SK-N-SH treated with all-trans-retinoic acid at 6 μM for 48 hours (cell line): Measurements from ENCODE around the gene LPP.
"Not testable (repeated sequence)": the region's sequence is repeated elsewhere in the genome, so short reads cannot be mapped to it uniquely, and the experiment has no call there.

Experiments used
- ATAC-seq: fragments of 200-7000 bp; cut with Tn5 transposase; 3 replicates; pipeline ENCODE4 v1.9.1; 2020; ENCODE audit warnings: mild to moderate bottlenecking, moderate library complexity
- ARNTL ChIP-seq: fragments of 450-650 bp; formaldehyde crosslinking; IDR thresholded peaks from 2 replicates; pipeline ENCODE4 v1.5.0; 2020; ENCODE audit warnings: low read depth, mild to moderate bottlenecking, moderate library complexity, borderline replicate concordance
- BACH2 ChIP-seq: fragments of 250-450 bp; sonication (Bioruptor Pico); IDR thresholded peaks from 2 replicates; pipeline ENCODE4 v1.9.0; 2021; ENCODE audit warnings: mild to moderate bottlenecking, borderline replicate concordance
- ESRRG ChIP-seq: fragments of 250-450 bp; sonication (Bioruptor Pico); IDR thresholded peaks from 2 replicates; pipeline ENCODE4 v1.6.1; 2021; ENCODE audit warnings: mild to moderate bottlenecking
- GLIS3 ChIP-seq: fragments of 250-450 bp; sonication (Bioruptor Pico); IDR thresholded peaks from 2 replicates; pipeline ENCODE4 v1.5.0; 2020; ENCODE audit warnings: mild to moderate bottlenecking, moderate library complexity
- ISL1 ChIP-seq: fragments of 250-450 bp; sonication (Bioruptor Pico); IDR thresholded peaks from 2 replicates; pipeline ENCODE4 v2.1.2; 2022; ENCODE audit warnings: mild to moderate bottlenecking, moderate library complexity
- OSR1 ChIP-seq: fragments of 250-450 bp; sonication (Bioruptor Pico); IDR thresholded peaks from 2 replicates; pipeline ENCODE4 v1.8.0; 2022; ENCODE audit warnings: moderate library complexity, mild to moderate bottlenecking, inconsistent platforms
- PPARA ChIP-seq: fragments of 250-450 bp; sonication (Bioruptor Pico); IDR thresholded peaks from 2 replicates; pipeline ENCODE4 v1.5.0; 2020; ENCODE audit warnings: mild to moderate bottlenecking, borderline replicate concordance
- RARB ChIP-seq: fragments of 250-450 bp; sonication (Bioruptor Pico); IDR thresholded peaks from 2 replicates; pipeline ENCODE4 v1.8.0; 2021; ENCODE audit warnings: mild to moderate bottlenecking, moderate library complexity
- SNAI2 ChIP-seq: fragments of 250-450 bp; sonication (Bioruptor Pico); IDR thresholded peaks from 2 replicates; pipeline ENCODE4 v1.5.0; 2020; ENCODE audit warnings: mild to moderate bottlenecking, moderate library complexity
- TCF4 ChIP-seq: fragments of 250-450 bp; sonication (Bioruptor Pico); IDR thresholded peaks from 2 replicates; pipeline ENCODE4 v1.8.0; 2021; ENCODE audit warnings: mild to moderate bottlenecking, moderate library complexity, borderline replicate concordance
- TOX ChIP-seq: fragments of 250-450 bp; sonication (Bioruptor Pico); IDR thresholded peaks from 2 replicates; pipeline ENCODE4 v1.8.0; 2021; ENCODE audit warnings: mild to moderate bottlenecking, moderate library complexity, borderline replicate concordance
- ZC3H10 ChIP-seq: fragments of 250-450 bp; sonication (Bioruptor Pico); IDR thresholded peaks from 2 replicates; pipeline ENCODE4 v1.5.1; 2021; ENCODE audit warnings: mild to moderate bottlenecking, moderate library complexity
- ZFP3 ChIP-seq: fragments of 250-450 bp; sonication (Bioruptor Pico); IDR thresholded peaks from 2 replicates; pipeline ENCODE4 v1.5.0; 2020; ENCODE audit warnings: mild to moderate bottlenecking, moderate library complexity
- ZFP30 ChIP-seq: fragments of 450-650 bp; formaldehyde crosslinking; IDR thresholded peaks from 2 replicates; pipeline ENCODE4 v1.5.0; 2022; ENCODE audit warnings: mild to moderate bottlenecking, moderate library complexity
- ZNF565 ChIP-seq: fragments of 450-650 bp; formaldehyde crosslinking; conservative IDR thresholded peaks from 2 replicates; pipeline ENCODE4 v1.5.0; 2020; ENCODE audit warnings: low read depth, mild to moderate bottlenecking, moderate library complexity
- ZNF70 ChIP-seq: fragments of 450-650 bp; formaldehyde crosslinking; IDR thresholded peaks from 2 replicates; pipeline ENCODE4 v1.5.0; 2020; ENCODE audit warnings: mild to moderate bottlenecking, moderate library complexity
- ZNF8 ChIP-seq: fragments of 450-650 bp; formaldehyde crosslinking; IDR thresholded peaks from 2 replicates; pipeline ENCODE4 v1.5.0; 2020; ENCODE audit warnings: mild to moderate bottlenecking, moderate library complexity
- TF ChIP-seq, protein P1 (sequence below): fragments of 250-450 bp; sonication (Bioruptor Pico); IDR thresholded peaks from 2 replicates; pipeline ENCODE4 v1.5.1; 2021; ENCODE audit warnings: mild to moderate bottlenecking, moderate library complexity
- TF ChIP-seq, protein P2 (sequence below): fragments of 250-450 bp; sonication (Bioruptor Pico); IDR thresholded peaks from 2 replicates; pipeline ENCODE4 v1.5.1; 2020; ENCODE audit warnings: low read depth, mild to moderate bottlenecking, moderate library complexity
- TF ChIP-seq, protein P3 (sequence below): fragments of 250-450 bp; sonication (Bioruptor Pico); IDR thresholded peaks from 2 replicates; pipeline ENCODE4 v1.8.0; 2021; ENCODE audit warnings: low read depth, mild to moderate bottlenecking, moderate library complexity, borderline replicate concordance
- TF ChIP-seq, protein P4 (sequence below): fragments of 250-450 bp; sonication (Bioruptor Pico); IDR thresholded peaks from 2 replicates; pipeline ENCODE4 v1.5.0; 2020; ENCODE audit warnings: mild to moderate bottlenecking, moderate library complexity
- TF ChIP-seq, protein P5 (sequence below): fragments of 250-450 bp; sonication (Bioruptor Pico); IDR thresholded peaks from 2 replicates; pipeline ENCODE4 v1.8.0; 2020; ENCODE audit warnings: mild to moderate bottlenecking, moderate library complexity, borderline replicate concordance

LPP gene

DNA sequence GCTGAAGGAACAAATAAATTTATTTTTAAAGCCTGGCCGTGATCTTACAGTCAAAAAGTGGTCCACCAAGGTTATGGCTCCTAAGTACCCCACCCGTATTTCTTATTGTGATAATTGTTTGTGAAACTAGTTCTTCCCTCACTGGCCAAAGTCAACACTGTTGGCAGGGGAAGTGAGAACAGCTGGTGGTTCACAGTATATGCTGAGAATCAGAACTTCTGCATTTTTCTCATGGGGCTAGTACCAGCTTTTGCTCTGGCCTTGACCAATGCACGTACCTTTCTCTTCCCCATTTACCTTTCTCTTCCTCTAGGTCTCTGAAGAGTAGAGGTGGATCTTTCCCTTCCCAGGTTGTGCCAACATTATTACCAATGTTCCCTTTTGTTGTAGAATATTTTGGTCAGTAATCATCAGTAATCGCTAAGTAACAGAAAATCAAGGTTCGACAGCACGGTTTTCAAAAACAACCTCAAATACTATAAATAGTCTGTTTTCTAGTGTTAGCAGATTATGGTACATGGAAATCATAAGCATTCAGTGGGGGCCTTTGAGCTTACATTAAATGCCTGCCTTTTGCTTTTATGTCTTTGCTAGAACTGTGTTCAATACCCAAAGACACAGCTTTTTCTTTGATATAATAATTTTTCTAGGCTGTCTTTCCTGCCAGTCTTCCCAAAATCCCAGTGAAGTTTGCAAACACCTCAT, 268.0 kb downstream of the LPP start:
- peak; percentile 43 for ATAC-seq
- no peak for TF ChIP-seq RARB (CRISPR knock-in tag)
- TF ChIP-seq ZNF8 (CRISPR knock-in tag), result no peak
- TF ChIP-seq ZNF565, result no peak
- no peak for TF ChIP-seq PPARA (CRISPR knock-in tag)
- no peak for TF ChIP-seq TCF4 (CRISPR knock-in tag)
- no peak for TF ChIP-seq ZNF70 (CRISPR knock-in tag)
- TF ChIP-seq ISL1 (CRISPR knock-in tag), result no peak
- TF ChIP-seq, protein P1, sequence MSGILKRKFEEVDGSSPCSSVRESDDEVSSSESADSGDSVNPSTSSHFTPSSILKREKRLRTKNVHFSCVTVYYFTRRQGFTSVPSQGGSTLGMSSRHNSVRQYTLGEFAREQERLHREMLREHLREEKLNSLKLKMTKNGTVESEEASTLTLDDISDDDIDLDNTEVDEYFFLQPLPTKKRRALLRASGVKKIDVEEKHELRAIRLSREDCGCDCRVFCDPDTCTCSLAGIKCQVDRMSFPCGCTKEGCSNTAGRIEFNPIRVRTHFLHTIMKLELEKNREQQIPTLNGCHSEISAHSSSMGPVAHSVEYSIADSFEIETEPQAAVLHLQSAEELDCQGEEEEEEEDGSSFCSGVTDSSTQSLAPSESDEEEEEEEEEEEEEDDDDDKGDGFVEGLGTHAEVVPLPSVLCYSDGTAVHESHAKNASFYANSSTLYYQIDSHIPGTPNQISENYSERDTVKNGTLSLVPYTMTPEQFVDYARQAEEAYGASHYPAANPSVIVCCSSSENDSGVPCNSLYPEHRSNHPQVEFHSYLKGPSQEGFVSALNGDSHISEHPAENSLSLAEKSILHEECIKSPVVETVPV (CRISPR knock-in tag), result no peak
- TF ChIP-seq BACH2 (CRISPR knock-in tag), result no peak
- TF ChIP-seq SNAI2, result no peak
- TF ChIP-seq, protein P2, sequence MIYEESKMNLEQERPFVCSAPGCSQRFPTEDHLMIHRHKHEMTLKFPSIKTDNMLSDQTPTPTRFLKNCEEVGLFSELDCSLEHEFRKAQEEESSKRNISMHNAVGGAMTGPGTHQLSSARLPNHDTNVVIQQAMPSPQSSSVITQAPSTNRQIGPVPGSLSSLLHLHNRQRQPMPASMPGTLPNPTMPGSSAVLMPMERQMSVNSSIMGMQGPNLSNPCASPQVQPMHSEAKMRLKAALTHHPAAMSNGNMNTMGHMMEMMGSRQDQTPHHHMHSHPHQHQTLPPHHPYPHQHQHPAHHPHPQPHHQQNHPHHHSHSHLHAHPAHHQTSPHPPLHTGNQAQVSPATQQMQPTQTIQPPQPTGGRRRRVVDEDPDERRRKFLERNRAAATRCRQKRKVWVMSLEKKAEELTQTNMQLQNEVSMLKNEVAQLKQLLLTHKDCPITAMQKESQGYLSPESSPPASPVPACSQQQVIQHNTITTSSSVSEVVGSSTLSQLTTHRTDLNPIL, result no peak
- no peak for TF ChIP-seq ZFP3 (CRISPR knock-in tag)
- TF ChIP-seq TOX (CRISPR knock-in tag), result no peak
- no peak for TF ChIP-seq ZFP30 (CRISPR knock-in tag)
- no peak for TF ChIP-seq ARNTL
- TF ChIP-seq, protein P3, sequence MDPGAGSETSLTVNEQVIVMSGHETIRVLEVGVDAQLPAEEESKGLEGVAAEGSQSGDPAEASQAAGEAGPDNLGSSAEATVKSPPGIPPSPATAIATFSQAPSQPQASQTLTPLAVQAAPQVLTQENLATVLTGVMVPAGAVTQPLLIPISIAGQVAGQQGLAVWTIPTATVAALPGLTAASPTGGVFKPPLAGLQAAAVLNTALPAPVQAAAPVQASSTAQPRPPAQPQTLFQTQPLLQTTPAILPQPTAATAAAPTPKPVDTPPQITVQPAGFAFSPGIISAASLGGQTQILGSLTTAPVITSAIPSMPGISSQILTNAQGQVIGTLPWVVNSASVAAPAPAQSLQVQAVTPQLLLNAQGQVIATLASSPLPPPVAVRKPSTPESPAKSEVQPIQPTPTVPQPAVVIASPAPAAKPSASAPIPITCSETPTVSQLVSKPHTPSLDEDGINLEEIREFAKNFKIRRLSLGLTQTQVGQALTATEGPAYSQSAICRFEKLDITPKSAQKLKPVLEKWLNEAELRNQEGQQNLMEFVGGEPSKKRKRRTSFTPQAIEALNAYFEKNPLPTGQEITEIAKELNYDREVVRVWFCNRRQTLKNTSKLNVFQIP, result no peak
- TF ChIP-seq, all 23 proteins: peak for 0

DNA sequence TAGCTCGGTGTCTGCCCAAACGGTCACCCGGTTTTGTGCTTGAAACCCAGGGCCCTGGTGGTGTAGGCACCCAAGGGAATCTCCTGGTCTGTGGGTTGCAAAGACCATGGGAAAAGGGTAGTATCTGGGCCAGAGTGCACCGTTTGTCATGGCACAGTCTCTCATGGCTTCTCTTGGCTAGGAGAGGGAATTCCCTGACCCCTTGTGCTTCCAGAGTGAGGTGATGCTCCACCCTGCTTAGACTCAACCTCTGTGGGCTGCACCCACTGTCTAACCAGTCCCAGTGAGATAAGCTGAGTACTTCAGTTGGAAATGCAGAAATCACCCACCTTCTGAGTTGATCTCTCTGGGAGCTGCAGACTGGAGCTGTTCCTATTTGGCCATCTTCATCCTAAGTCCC, 274.0 kb downstream of the LPP start:
- ATAC-seq, result not testable (repeated sequence)

DNA sequence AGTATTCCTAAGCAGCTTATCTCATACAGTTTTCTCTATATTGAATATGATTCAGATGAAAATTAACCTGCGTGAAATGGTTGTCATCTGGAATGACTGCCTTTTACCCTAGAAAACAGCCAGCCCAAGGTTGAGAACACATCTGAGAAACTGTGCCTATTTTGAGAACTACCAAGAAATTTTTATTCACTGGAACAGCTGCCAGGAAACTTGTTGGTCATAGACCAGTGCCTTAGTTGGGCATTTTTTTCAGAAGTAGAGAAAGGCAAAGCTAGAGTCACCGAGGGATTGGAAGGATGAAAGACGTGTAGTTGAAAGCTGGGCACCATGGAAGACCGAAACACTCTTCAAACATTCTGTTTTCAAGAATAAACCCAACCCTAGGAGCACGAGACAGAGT, 277.1 kb downstream of the LPP start:
- TF ChIP-seq GLIS3 (CRISPR knock-in tag) (no peak), ZC3H10 (CRISPR knock-in tag) (no peak), ARNTL (no peak), ZNF70 (CRISPR knock-in tag) (no peak), ESRRG (CRISPR knock-in tag) (no peak), PPARA (CRISPR knock-in tag) (no peak)
- TF ChIP-seq, protein P3, result no peak
- ATAC-seq, result no peak

DNA sequence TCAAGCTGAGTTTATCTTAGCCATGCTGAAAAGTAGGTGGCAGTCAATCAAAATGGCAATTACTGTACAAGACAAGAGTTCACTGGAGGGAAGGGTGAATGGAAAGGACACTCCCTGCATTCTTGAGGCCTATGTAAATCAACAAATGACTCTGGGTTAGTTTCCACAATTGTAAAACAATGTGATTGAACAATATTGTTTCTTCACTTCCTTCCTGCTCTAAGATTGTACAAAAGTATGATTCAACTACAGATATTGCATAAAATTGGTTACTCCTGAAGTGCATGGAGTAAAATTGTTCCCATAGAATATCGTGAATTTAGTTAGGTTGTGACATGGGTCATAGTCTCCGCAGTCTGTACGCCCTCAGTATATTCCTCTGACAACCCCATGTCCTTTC, 277.6 kb downstream of the LPP start:
- no peak for ATAC-seq
- TF ChIP-seq, protein P4, sequence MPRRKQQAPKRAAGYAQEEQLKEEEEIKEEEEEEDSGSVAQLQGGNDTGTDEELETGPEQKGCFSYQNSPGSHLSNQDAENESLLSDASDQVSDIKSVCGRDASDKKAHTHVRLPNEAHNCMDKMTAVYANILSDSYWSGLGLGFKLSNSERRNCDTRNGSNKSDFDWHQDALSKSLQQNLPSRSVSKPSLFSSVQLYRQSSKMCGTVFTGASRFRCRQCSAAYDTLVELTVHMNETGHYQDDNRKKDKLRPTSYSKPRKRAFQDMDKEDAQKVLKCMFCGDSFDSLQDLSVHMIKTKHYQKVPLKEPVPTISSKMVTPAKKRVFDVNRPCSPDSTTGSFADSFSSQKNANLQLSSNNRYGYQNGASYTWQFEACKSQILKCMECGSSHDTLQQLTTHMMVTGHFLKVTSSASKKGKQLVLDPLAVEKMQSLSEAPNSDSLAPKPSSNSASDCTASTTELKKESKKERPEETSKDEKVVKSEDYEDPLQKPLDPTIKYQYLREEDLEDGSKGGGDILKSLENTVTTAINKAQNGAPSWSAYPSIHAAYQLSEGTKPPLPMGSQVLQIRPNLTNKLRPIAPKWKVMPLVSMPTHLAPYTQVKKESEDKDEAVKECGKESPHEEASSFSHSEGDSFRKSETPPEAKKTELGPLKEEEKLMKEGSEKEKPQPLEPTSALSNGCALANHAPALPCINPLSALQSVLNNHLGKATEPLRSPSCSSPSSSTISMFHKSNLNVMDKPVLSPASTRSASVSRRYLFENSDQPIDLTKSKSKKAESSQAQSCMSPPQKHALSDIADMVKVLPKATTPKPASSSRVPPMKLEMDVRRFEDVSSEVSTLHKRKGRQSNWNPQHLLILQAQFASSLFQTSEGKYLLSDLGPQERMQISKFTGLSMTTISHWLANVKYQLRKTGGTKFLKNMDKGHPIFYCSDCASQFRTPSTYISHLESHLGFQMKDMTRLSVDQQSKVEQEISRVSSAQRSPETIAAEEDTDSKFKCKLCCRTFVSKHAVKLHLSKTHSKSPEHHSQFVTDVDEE (CRISPR knock-in tag), result no peak
- TF ChIP-seq ZFP3 (CRISPR knock-in tag) (no peak), ZNF70 (CRISPR knock-in tag) (no peak), OSR1 (CRISPR knock-in tag) (no peak), ZFP30 (CRISPR knock-in tag) (no peak), SNAI2 (no peak), ZC3H10 (CRISPR knock-in tag) (no peak), BACH2 (CRISPR knock-in tag) (no peak), ESRRG (CRISPR knock-in tag) (no peak), GLIS3 (CRISPR knock-in tag) (no peak)
- TF ChIP-seq, protein P5, sequence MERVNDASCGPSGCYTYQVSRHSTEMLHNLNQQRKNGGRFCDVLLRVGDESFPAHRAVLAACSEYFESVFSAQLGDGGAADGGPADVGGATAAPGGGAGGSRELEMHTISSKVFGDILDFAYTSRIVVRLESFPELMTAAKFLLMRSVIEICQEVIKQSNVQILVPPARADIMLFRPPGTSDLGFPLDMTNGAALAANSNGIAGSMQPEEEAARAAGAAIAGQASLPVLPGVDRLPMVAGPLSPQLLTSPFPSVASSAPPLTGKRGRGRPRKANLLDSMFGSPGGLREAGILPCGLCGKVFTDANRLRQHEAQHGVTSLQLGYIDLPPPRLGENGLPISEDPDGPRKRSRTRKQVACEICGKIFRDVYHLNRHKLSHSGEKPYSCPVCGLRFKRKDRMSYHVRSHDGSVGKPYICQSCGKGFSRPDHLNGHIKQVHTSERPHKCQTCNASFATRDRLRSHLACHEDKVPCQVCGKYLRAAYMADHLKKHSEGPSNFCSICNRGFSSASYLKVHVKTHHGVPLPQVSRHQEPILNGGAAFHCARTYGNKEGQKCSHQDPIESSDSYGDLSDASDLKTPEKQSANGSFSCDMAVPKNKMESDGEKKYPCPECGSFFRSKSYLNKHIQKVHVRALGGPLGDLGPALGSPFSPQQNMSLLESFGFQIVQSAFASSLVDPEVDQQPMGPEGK (CRISPR knock-in tag), result no peak
- TF ChIP-seq, protein P1 (CRISPR knock-in tag), result no peak
- TF ChIP-seq, protein P3, result no peak
